Hair follicle dermal papilla cell (primary cell): ENCODE data around the gene POLE4. TPM values are rescaled to one million over a fixed set of nuclear protein-coding genes. Genes with fewer than 3 reads are reported as not detected.

Experiments used
- total RNA-seq: library from RNA; depleted of rRNA; stranded (reverse); fragments of >200 nt; gene quantifications from 2 replicates; pipeline ENCODE4 v1.2.3, GENCODE V29; 2012

POLE4 gene
- 15.1 and 16.1 TPM in 2 replicates for total RNA-seq

DNA sequence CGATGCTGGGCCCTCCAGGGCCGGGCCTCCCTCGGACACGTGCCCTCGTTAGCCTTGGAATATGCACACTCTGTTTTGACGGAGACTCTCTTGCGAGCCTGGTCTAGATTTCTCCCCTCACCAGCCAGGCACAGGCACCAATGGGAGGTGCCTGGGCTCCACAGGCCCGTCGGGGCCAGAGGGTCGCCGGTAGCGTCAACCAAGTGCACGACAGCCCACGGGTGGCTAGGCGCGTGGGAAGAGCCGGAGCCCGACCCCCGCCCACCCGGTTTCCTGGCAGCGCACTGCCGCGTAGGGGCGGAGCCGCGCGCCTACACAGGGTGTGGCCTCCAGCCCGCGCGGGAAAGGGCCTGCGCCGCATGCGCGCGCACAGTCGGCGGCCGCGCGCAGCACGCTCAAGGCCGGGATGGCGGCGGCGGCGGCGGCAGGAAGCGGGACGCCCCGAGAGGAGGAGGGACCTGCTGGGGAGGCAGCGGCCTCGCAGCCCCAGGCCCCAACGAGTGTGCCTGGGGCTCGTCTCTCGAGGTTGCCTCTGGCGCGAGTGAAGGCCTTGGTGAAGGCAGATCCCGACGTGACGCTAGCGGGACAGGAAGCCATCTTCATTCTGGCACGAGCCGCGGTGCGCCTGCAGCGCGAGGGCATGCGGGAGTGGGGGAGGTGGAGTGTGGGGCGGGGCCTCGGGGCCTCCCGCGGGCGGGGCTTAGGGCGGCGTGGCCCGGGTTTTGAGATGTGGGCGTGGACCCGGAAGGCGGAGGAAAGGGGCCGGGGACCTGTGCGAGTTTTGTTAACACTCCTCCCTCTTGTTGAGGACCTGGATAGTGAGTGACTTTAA, at the start of gene POLE4:
Gene POLE4, plus strand, starts transcription at position 370 of the 832 bp plus-strand sequence. Its CDS starts 37 bp downstream, at position 407.

Other genes starting within 250 kb of the POLE4 start
- gene HK2, start 124.5 kb upstream of the POLE4 start, total RNA-seq = 33.5 and 54.0 TPM in 2 replicates
- gene TACR1, start 240.9 kb downstream of the POLE4 start, total RNA-seq = 0.12 and 0.49 TPM in 2 replicates